ENCODE measurements around the gene PTK6.

The PTK6 gene

GRCh38 chr20:63543131-63543530, 6.0 kb upstream of the PTK6 start:
- DNase-seq (ENCODE audit: low read depth) = no peak

- no peak for DNase-seq (ENCODE audit: low read depth)
Observed at GRCh38 chr20:63542696-63543095, 5.5 kb upstream of the PTK6 start.

- no peak for DNase-seq (ENCODE audit: low read depth)
Observed at GRCh38 chr20:63542031-63542559, 4.9 kb upstream of the PTK6 start.

DNA sequence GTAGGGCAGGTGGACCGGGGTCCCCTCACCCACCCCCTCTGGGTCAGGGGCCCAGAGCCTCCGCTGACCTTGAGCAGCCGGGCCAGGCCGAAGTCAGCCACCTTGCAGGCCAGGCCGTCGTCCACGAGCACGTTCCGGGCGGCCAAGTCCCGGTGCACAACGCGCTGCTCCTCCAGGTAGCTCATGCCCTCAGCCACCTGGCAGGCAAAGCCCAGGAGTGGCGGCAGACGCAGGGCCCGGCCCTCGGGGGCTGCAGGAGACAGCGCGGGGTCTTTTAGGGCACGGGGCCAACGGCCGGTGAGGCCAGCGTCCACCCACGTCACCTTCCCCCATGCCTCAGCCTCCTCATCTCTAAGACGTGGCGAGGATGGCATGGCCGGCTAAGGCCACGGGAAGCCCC, 4.2 kb upstream of the PTK6 start:
- DNase-seq (ENCODE audit: low read depth) = no peak

GRCh38 chr20:63540417-63541186, 3.4 kb upstream of the PTK6 start:
- DNase-seq (ENCODE audit: low read depth) = no peak

DNA sequence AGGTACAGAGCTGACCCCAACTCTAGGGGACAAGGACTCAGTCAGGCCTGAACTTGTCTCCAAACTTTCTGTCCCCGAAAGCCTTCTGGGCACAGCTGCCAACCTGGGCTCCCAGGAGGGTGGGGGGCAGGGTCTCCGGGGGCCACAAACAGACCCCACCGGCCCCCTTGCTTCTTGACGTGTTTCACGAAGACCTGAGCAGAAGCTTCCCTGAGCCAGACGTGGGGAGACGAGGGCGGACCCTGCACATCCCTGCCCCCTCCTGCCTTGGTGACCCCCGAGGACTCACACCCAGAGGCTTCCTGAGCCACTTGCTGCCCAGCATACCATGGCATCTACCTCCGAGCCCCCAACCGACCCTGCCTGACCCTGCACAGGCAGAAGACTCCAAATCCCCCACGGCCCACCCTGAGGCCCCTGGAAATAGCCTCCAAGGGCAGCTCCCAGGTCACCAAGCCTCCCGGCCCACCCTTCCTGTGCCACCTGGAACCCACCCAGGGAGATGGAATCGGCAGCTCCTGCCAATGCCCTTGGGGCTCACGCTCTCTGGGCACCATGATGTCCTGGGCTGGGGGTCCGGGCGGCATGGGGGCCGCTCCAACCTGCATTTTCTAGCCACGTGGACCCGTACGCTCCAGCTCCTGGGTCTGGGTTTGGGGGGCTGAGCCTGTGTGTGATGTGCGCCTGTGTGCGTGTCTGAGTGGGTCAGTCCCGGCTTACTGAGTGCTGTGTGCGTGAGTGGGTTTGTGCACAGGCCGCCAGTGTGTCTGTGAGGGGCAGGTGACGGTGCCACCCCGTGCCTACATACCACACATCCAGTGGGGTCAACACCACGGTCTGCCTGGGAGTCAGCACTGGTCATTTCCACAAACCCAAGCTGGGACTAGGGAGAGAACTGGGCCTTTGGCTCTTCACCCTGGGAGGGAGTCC, 2.5 kb upstream of the PTK6 start:
- no peak for DNase-seq (ENCODE audit: low read depth)

GRCh38 chr20:63539092-63539430, 1.9 kb upstream of the PTK6 start:
- DNase-seq (ENCODE audit: low read depth) = no peak

DNA sequence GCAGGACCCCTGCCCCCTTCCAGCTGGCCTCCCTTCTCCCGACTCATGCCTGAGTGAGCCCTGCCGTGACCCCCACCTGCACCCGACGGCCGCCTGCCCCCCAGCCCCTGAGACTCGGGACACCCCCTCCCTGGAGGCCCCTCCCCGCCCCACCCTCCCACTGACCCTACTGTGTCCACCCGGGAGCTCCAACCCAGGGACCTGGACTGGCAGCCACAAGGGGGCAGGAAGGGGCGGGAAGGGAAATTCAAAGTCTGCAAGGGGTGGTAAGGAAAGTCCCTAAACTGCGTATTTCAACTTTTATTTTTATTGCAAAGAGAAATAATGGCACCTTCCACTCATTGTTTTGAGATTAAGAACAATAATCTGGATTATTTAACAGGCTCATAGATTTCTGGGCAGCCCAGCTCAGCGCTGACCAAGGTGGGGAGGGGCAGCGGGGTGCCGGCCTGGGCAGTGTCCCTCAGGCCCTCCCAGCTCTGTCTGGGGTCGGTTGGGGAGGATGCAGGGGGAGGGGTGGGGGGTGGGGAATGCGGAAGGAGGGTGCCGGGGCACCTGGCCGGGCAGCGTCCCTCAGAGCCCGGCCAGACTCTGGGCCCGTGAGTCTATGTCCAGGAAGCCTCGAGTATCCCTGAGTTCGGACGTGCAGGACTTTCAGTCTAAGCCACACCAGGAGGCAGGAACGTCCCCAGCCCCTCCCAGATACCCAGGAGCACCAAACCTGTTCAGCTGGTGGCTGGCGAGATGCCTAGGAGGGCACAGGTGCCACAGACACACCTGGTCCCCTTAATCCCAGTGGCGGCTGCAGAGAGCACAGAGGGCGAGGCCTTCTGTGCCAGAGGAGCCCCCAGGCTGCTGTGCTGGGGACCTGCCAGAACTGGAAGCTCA, 1.3 kb upstream of the PTK6 start:
- DNase-seq (ENCODE audit: low read depth) = no peak

- peak; percentile 90 for DNase-seq (ENCODE audit: low read depth)
Observed at GRCh38 chr20:63537525-63538203, 488 bp upstream of the PTK6 start.

- DNase-seq (ENCODE audit: low read depth) = no peak
Observed at GRCh38 chr20:63536241-63536977, 767 bp downstream of the PTK6 start.

DNA sequence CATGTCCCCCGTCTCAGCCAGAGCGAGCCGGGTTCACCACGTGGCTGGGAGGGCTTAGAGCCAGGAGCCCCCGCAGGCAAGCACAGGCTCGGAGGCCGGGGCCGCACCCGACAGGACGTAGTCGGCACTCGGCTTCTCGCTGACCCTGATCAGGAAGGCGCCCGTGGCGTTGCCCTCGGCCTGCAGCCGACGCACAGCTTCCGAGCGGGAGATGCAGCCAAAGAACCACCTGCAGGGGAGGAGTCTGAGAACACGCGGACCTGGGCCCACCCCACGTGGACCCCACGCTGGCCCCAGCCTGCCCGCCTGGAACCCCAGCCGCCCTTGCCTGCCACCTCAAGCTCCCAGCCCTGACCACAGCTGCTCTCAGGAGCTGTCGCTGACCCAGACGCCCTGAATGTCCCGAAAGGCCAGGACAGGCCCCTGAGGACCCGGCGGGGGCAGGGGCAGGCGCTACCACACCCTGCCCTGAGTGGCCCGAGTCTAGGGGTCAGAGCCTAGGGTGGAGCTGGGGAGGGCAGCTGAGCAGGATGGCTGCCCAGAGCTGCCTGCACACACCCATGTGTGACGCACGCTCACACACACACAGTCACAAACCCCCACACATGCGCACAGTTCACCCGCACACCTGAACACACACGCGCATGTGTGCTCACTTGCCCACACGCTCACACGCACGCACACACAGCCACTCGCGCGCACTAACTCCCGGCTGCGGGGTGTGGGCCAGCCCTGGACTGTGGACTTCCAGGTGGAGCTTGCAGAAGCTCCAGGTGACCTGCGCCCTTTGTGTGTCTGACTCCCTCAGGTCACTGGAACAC, 2.1 kb downstream of the PTK6 start:
- no peak for DNase-seq (ENCODE audit: low read depth)

- DNase-seq (ENCODE audit: low read depth) = no peak
Observed at GRCh38 chr20:63534427-63534830, 2.7 kb downstream of the PTK6 start.

DNA sequence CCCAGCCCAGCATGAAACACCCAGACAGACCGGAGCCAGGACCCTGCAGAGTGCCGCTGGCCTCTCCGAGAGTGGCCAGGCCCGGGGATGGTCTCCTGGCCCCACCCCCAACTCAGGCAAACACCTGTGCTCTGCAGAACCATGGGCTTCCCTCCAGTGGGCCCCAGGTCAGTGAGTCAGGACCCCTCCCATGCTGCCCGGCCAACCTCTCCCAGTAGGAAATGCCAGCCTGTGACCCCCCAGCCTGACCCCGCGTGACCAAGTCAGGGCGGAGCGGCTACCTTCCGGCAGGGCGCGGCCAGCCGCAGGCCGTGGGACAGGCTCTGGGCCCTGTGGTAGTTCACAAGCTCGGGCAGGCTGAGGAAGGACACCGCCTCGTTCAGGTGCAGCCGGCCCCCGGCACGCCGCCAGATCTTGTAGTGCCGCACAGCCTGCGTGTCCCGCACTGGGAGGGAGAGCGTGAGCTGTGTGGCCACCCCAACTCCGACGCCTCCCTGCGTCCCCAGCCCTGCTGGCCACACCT, 3.2 kb downstream of the PTK6 start:
- DNase-seq (ENCODE audit: low read depth) = no peak

- DNase-seq (ENCODE audit: low read depth) = no peak
Observed at GRCh38 chr20:63533388-63533787, 3.8 kb downstream of the PTK6 start.

DNA sequence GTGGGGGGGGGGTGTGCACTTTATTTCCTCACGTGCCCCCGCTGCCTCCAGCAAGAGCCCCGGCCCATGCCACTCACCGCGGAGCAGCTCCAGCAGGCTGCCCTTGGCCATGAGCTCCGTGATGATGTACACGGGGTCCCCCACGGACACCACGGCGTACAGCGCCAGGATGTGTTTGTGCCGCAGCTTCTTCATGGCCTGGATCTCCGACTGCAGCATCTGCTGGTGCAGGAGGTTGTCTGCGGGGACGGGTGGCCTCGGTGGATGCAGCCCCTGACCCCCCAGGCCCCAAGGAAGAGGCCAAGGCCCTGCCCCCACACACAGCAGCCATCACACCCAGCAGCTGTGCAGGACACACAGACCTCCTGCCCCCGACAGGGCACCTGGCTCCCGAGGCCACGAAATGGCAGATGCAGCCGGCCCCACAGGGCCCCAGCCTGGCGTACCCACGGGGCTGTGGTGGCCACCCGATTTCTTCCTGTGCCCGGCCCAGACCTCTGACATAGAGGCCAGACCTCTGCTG, 4.7 kb downstream of the PTK6 start:
- no peak for DNase-seq (ENCODE audit: low read depth)

DNA sequence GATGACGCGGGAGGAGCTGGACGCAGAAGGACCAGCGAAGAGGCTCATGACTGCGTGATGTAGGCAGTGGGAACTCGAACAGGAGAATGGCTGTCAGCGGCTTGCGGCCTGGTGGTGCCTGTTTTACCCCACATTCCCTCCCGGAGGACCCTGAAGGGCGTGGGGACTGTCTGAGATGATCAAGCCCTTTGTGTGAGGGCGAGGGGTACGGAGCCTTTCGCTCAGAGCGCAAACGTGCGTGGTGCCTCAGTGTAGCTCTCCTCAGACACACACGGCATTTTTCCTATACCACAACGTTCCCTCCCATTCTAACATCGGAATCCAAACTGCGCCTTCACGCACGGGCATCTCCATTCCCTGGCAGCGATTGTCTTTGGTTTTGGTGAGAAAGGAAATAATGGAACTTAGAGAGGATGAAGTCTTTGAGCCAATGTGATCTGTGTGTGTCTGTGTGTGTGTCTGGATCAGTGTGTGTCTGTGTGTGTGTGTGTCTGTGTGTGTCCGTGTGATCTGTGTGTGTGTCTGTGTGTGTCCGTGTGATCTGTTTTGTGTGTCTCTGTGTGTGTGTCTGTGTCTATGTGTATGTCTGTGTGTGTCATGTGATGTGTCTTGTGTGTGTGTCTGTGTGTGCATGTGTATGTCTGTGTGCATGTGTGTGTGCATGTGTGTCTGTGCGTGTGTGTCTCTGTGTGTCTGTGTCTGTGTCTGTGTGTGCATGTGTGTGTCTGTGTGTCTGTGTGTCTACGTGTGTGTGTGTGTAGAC, 5.3 kb downstream of the PTK6 start:
- DNase-seq (ENCODE audit: low read depth) = no peak

GRCh38 chr20:63530788-63531160, 6.4 kb downstream of the PTK6 start:
- no peak for DNase-seq (ENCODE audit: low read depth)

Measured in activated gamma-delta T cell treated with anti-CD3 and anti-CD28 coated beads, Interleukin-2, amount 50 U/mL, for 16 hours (primary cell).